H1 (cell line): ENCODE measurements around the gene KLF6. TPM values are rescaled to one million over a fixed set of nuclear protein-coding genes. Genes with fewer than 3 reads are reported as not detected.

Experiments
- CTCF ChIA-PET: fragments of 300-600 bp; sonication (Branson Sonifier 250); formaldehyde crosslinking; loops from one replicate; lab custom pipeline; 2021; ENCODE audit not compliant: partially characterized antibody; lab: Charles Lee
- POLR2A ChIA-PET: fragments of 300-600 bp; sonication (Branson Sonifier 250); formaldehyde crosslinking; loops from one replicate; lab custom pipeline; 2021; ENCODE audit warnings: inconsistent platforms; ENCODE audit not compliant: partially characterized antibody; lab: Charles Lee
- DNase-seq, 2 experiments: peaks; one replicate each; pipeline versions ENCODE4 v3.0.0 to v3.0.0-alpha.2; 2010 to 2022; ENCODE audit warnings: low spot score in 2 of 2, low read depth in 1 of 2, mixed read lengths in 1 of 2
- FAIRE-seq: peaks from 2 replicates; lab custom pipeline; 2011; peaks lifted over from hg19 to GRCh38; lab: Jason Lieb, UNC
- H2AFZ ChIP-seq: 2 replicates; pipeline ENCODE4 v1.8.1; 2012; ENCODE audit warnings: low read length, inconsistent platforms
- H2AK5ac ChIP-seq: 2 replicates; pipeline ENCODE4 v1.6.1; 2013; ENCODE audit warnings: low read depth, low read length
- H2BK120ac ChIP-seq: replicated peaks from 2 replicates; pipeline ENCODE3; 2013; ENCODE audit warnings: low read depth, low read length, inconsistent platforms
- H2BK12ac ChIP-seq: 2 replicates; pipeline ENCODE4 v1.6.1; 2013; ENCODE audit warnings: low read depth, low read length
- H2BK15ac ChIP-seq: 2 replicates; pipeline ENCODE4 v1.6.1; 2013; ENCODE audit warnings: low read length
- H2BK20ac ChIP-seq: 2 replicates; pipeline ENCODE4 v1.6.1; 2013; ENCODE audit warnings: low read length
- H2BK5ac ChIP-seq: 2 replicates; pipeline ENCODE4 v1.6.1; 2013; ENCODE audit warnings: low read depth, low read length
- H3K14ac ChIP-seq: 2 replicates; pipeline ENCODE4 v1.6.1; 2013; ENCODE audit warnings: inconsistent platforms; ENCODE audit not compliant: insufficient read length
- H3K18ac ChIP-seq: 2 replicates; pipeline ENCODE4 v1.6.1; 2013; ENCODE audit warnings: low read length; ENCODE audit errors: extremely low read depth
- H3K23ac ChIP-seq: 2 replicates; pipeline ENCODE4 v1.6.1; 2013; ENCODE audit warnings: inconsistent platforms; ENCODE audit not compliant: insufficient read length
- H3K23me2 ChIP-seq: 2 replicates; pipeline ENCODE4 v1.6.1; 2013; ENCODE audit warnings: low read depth, low read length
- H3K27ac ChIP-seq: 2 replicates; pipeline ENCODE4 v1.6.1; 2011; ENCODE audit warnings: low read depth, low read length, inconsistent platforms
- H3K27me3 ChIP-seq, 4 experiments: replicated peaks in 1 of 4; 1 replicate in 1 of 4; 2 replicates in 3 of 4; pipeline versions ENCODE4 v1.6.1 to v1.8.1; 2011 to 2013; ENCODE audit warnings: low read length in 3 of 4, mild to moderate bottlenecking in 3 of 4, inconsistent platforms in 2 of 4, mixed read lengths in 2 of 4, moderate library complexity in 1 of 4; ENCODE audit not compliant: control insufficient read depth in 3 of 4, insufficient read depth in 3 of 4; ENCODE audit errors: extremely low read depth in 1 of 4
- H3K36me3 ChIP-seq, 4 experiments: 2 replicates each; pipeline versions ENCODE4 v1.6.1 to v1.8.1; 2011 to 2013; ENCODE audit warnings: mild to moderate bottlenecking in 4 of 4, low read length in 3 of 4, moderate library complexity in 2 of 4, control low read depth in 1 of 4, inconsistent platforms in 1 of 4; ENCODE audit not compliant: insufficient read depth in 4 of 4, control insufficient read depth in 2 of 4
- H3K4ac ChIP-seq: replicated peaks from 2 replicates; pipeline ENCODE3; 2013; ENCODE audit warnings: low read length, low read depth, mixed read lengths, inconsistent platforms; ENCODE audit not compliant: insufficient read length
- H3K4me1 ChIP-seq, 4 experiments: replicated peaks in 1 of 4; 1 replicate in 1 of 4; 2 replicates in 3 of 4; pipeline versions ENCODE4 v1.6.1 to v1.8.1; 2011 to 2013; ENCODE audit warnings: low read length in 3 of 4, inconsistent platforms in 2 of 4, mixed read lengths in 1 of 4; ENCODE audit not compliant: insufficient read depth in 4 of 4, control insufficient read depth in 3 of 4
- H3K4me2 ChIP-seq, 2 experiments: 2 replicates each; pipeline versions ENCODE4 v1.6.1 to v1.8.1; 2011 to 2013; ENCODE audit warnings: low read depth in 2 of 2, low read length in 2 of 2, control low read depth in 1 of 2, inconsistent platforms in 1 of 2, mild to moderate bottlenecking in 1 of 2; ENCODE audit not compliant: insufficient read depth in 1 of 2
- H3K4me3 ChIP-seq, 4 experiments: fragments of 200-600, 300-600 bp in 1 of 4; sonication (generic), shearing (Covaris generic), sonication (Bioruptor Twin) in 1 of 4; 2 replicates each; pipeline versions ENCODE4 v1.5.1 to v1.8.1; 2011 to 2016; ENCODE audit warnings: low read length in 4 of 4, low read depth in 3 of 4, control low read depth in 2 of 4, inconsistent platforms in 2 of 4, mild to moderate bottlenecking in 2 of 4, mixed read lengths in 1 of 4, moderate library complexity in 1 of 4; ENCODE audit not compliant: insufficient read depth in 2 of 4; ENCODE audit errors: extremely low read depth in 1 of 4
- H3K56ac ChIP-seq: replicated peaks from 2 replicates; pipeline ENCODE3; 2013; ENCODE audit warnings: low read depth, mild to moderate bottlenecking, mixed read lengths, low read length, inconsistent platforms; ENCODE audit not compliant: insufficient read length
- H3K79me1 ChIP-seq: 2 replicates; pipeline ENCODE4 v1.6.1; 2013; ENCODE audit warnings: low read depth, low read length, control low read depth
- H3K79me2 ChIP-seq, 2 experiments: 2 replicates each; pipeline versions ENCODE4 v1.6.1 to v1.8.1; 2012 to 2013; ENCODE audit warnings: low read length in 2 of 2, mild to moderate bottlenecking in 2 of 2, inconsistent platforms in 1 of 2; ENCODE audit not compliant: insufficient read depth in 2 of 2, control insufficient read depth in 1 of 2
- H3K9ac ChIP-seq, 4 experiments: replicated peaks in 1 of 4; 1 replicate in 1 of 4; 2 replicates in 3 of 4; pipeline versions ENCODE4 v1.6.1 to v1.8.1; 2011 to 2013; ENCODE audit warnings: low read depth in 3 of 4, low read length in 3 of 4, control low read depth in 2 of 4, mild to moderate bottlenecking in 2 of 4, moderate library complexity in 2 of 4, inconsistent platforms in 1 of 4; ENCODE audit errors: extremely low read depth in 1 of 4
- H3K9me3 ChIP-seq, 2 experiments: 2 replicates each; pipeline versions ENCODE4 v1.6.1 to v1.8.1; 2012 to 2013; ENCODE audit warnings: mild to moderate bottlenecking in 2 of 2, moderate library complexity in 2 of 2, control low read depth in 1 of 2, inconsistent platforms in 1 of 2, low read depth in 1 of 2, low read length in 1 of 2, mixed read lengths in 1 of 2; ENCODE audit not compliant: insufficient read depth in 2 of 2
- H4K20me1 ChIP-seq, 2 experiments: replicated peaks in 1 of 2; 2 replicates each; pipeline versions ENCODE3 to v1.8.1; 2011 to 2013; ENCODE audit warnings: inconsistent platforms in 2 of 2, low read length in 2 of 2, mild to moderate bottlenecking in 1 of 2; ENCODE audit not compliant: insufficient read depth in 2 of 2, control insufficient read depth in 1 of 2
- H4K5ac ChIP-seq: 2 replicates; pipeline ENCODE4 v1.6.1; 2013; ENCODE audit warnings: low read length, low read depth, mixed read lengths, inconsistent platforms; ENCODE audit not compliant: insufficient read length
- H4K8ac ChIP-seq: 2 replicates; pipeline ENCODE4 v1.8.0; 2013; ENCODE audit warnings: mild to moderate bottlenecking, moderate library complexity, low read length, inconsistent platforms; ENCODE audit not compliant: insufficient read depth; ENCODE audit errors: extremely low read depth
- H4K91ac ChIP-seq: replicated peaks from 2 replicates; pipeline ENCODE3; 2013; ENCODE audit warnings: low read length, mixed read lengths, inconsistent platforms; ENCODE audit not compliant: insufficient read length
- CEBPB ChIP-seq: IDR thresholded peaks from 2 replicates; pipeline ENCODE4 v1.6.1; 2012; ENCODE audit warnings: low read depth, low read length
- EP300 ChIP-seq, 2 experiments: IDR thresholded peaks; 1 replicate in 1 of 2; 2 replicates in 1 of 2; pipeline ENCODE4 v1.6.1; 2011 to 2012; ENCODE audit warnings: low read depth in 2 of 2, low read length in 2 of 2, mild to moderate bottlenecking in 2 of 2, borderline replicate concordance in 1 of 2, inconsistent platforms in 1 of 2, moderate library complexity in 1 of 2
- GABPA ChIP-seq: IDR thresholded peaks from 2 replicates; pipeline ENCODE4 v1.6.1; 2011; ENCODE audit warnings: mild to moderate bottlenecking, low read length, moderate library complexity, borderline replicate concordance; ENCODE audit not compliant: insufficient read depth
- GTF2F1 ChIP-seq: IDR thresholded peaks from 2 replicates; pipeline ENCODE4 v1.6.1; 2012; ENCODE audit warnings: low read depth, low read length, improper control_type of control experiment, borderline replicate concordance
- NANOG ChIP-seq: IDR thresholded peaks from 2 replicates; pipeline ENCODE4 v1.6.1; 2011; ENCODE audit warnings: low read length, low read depth, mild to moderate bottlenecking, inconsistent platforms; ENCODE audit not compliant: insufficient read depth, poor library complexity, severe bottlenecking
- POLR2A ChIP-seq, 2 experiments: IDR thresholded peaks; 1 replicate in 1 of 2; 2 replicates in 1 of 2; pipeline ENCODE4 v1.6.1; 2011; ENCODE audit warnings: low read depth in 2 of 2, low read length in 2 of 2, mild to moderate bottlenecking in 2 of 2; ENCODE audit errors: control extremely low read depth in 1 of 2
- SIX5 ChIP-seq: IDR thresholded peaks from 2 replicates; pipeline ENCODE4 v1.6.1; 2011; ENCODE audit warnings: mild to moderate bottlenecking, low read depth, low read length
- SP1 ChIP-seq: IDR thresholded peaks from 2 replicates; pipeline ENCODE4 v1.6.1; 2011; ENCODE audit warnings: low read depth, low read length
- SP2 ChIP-seq: IDR thresholded peaks from 2 replicates; pipeline ENCODE4 v1.6.1; 2012; ENCODE audit warnings: mild to moderate bottlenecking, low read length, inconsistent platforms
- WGBS, 2 experiments: shearing (Covaris generic) in 1 of 2; methylation state at CpG; one replicate each; pipeline versions ENCODE4 v1.1.6 to v1.1.7; 2013 to 2015; ENCODE audit warnings: low lambda C conversion rate in 2 of 2, mixed read lengths in 2 of 2, inconsistent platforms in 1 of 2, low coverage in 1 of 2, missing lambda C conversion rate in 1 of 2; ENCODE audit not compliant: insufficient replicate concordance in 2 of 2, insufficient coverage in 1 of 2, insufficient read length in 1 of 2; ENCODE audit errors: extremely low coverage in 1 of 2, missing lambda C conversion rate in 1 of 2; 5-methylcytosine and 5-hydroxymethylcytosine counted together
- polyA plus RNA-seq, 7 experiments: library from polyadenylated mRNA; depleted of rRNA in 3 of 7; stranded (reverse) in 5 of 7; unstranded in 2 of 7; fragments of >200 nt in 5 of 7; fragments of 200-250 nt in 2 of 7; gene quantifications; 1 replicate in 5 of 7; 2 replicates in 1 of 7; 4 replicates in 1 of 7; pipeline versions ENCODE4 v1.2.1 to v1.2.3, GENCODE V29; 2011 to 2013; ENCODE audit warnings: missing spikeins in 2 of 7, mixed read lengths in 2 of 7
- total RNA-seq: library from RNA; stranded (reverse); fragmentation: NEBNext Ultra II Directional; extraction: Animal tissue kit (Norgen Biotek cat#: 25700); gene quantifications from 2 replicates; pipeline ENCODE4 v1.2.1, GENCODE V29; 2021
- TF ChIP-seq, protein P1 (sequence below), 3 experiments: IDR thresholded peaks; 1 replicate in 2 of 3; 2 replicates in 1 of 3; pipeline versions ENCODE4 v1.5.1 to v1.6.1; 2011; ENCODE audit warnings: low read length in 3 of 3, mild to moderate bottlenecking in 3 of 3, inconsistent platforms in 2 of 3, low read depth in 1 of 3, moderate library complexity in 1 of 3; ENCODE audit not compliant: insufficient read depth in 1 of 3; ENCODE audit errors: control extremely low read depth in 1 of 3

The KLF6 gene
- total and polyA plus RNA-seq, 2 of the 8 experiments (the other 6 are each of a cell fraction or from before 2014, with no cell fraction given) = 5.7 to 19.5 TPM

DNA sequence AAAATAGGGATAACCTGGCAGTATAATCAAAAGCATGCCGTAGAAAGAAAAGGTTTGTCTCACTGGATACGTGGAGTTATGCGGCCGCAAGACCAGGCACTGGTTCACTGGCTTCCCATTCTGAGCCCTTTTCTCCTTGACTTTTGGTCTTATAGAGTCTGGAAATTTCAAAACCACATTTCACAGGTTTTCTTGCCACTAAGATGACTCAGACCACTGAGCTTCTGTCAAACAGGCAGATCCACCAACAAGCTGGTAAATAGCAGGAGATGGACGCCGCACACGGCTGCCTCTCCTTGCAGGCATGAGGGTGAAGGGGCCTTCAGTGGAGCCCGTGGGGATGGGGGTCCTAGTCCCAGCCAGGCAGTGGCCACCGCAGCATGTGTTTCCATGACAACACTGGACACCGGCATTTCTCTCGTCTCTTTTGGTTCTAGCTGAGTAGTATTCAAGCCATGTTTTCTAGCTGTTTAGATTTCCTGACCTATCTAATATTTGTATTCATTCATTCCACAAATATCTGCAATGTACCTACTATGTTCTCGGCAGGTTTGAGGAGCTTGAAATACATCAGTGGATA is 55.5 kb downstream of the KLF6 start:
- H3K4me2 ChIP-seq = no peak overlapping the region
- TF ChIP-seq POLR2A (IDR thresholded peaks at IDR 0.05; ENCODE audit: control extremely low read depth in 1 of 2, low read depth in 2 of 2, low read length in 2 of 2) = no peak
- TF ChIP-seq GABPA = no peak
- TF ChIP-seq SIX5 = no peak
- TF ChIP-seq EP300 (IDR thresholded peaks at IDR 0.05; ENCODE audit: borderline replicate concordance in 1 of 2, low read depth in 2 of 2, low read length in 2 of 2) = no peak
- TF ChIP-seq SP1 = no peak
- TF ChIP-seq CEBPB = no peak
- no peak for TF ChIP-seq GTF2F1
- TF ChIP-seq, protein P1, sequence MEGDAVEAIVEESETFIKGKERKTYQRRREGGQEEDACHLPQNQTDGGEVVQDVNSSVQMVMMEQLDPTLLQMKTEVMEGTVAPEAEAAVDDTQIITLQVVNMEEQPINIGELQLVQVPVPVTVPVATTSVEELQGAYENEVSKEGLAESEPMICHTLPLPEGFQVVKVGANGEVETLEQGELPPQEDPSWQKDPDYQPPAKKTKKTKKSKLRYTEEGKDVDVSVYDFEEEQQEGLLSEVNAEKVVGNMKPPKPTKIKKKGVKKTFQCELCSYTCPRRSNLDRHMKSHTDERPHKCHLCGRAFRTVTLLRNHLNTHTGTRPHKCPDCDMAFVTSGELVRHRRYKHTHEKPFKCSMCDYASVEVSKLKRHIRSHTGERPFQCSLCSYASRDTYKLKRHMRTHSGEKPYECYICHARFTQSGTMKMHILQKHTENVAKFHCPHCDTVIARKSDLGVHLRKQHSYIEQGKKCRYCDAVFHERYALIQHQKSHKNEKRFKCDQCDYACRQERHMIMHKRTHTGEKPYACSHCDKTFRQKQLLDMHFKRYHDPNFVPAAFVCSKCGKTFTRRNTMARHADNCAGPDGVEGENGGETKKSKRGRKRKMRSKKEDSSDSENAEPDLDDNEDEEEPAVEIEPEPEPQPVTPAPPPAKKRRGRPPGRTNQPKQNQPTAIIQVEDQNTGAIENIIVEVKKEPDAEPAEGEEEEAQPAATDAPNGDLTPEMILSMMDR (IDR thresholded peaks at IDR 0.05; ENCODE audit: control extremely low read depth in 1 of 3, insufficient read depth in 1 of 3, low read depth in 1 of 3, low read length in 3 of 3) = no peak
- TF ChIP-seq SP2 = no peak
- no peak for TF ChIP-seq NANOG

More for the DNA sequence above, 55.5 kb downstream of the KLF6 start:
- ChIA-PET POLR2A (no interaction called here), CTCF (interaction anchor here (1.3 to 1.4 kb wide), 2 partner anchors 38 to 154 kb away, joined by 3 read pairs; no protein-coding TSS in a partner anchor)
- FAIRE-seq = no peak
- Histone ChIP-seq H3K9me3 (0 out of 4 replicates have a peak, but pooled peaks cover 0 to 3% of the 10 kb centered on the region in 2 experiments), H3K4ac (no peak overlapping the region), H3K23me2 (no peaks in the 10 kb centered on the region), H3K79me1 (no peaks in the 10 kb centered on the region), H3K23ac (no peak overlapping the region), H3K27ac (no peak overlapping the region), H3K9ac (no peak overlapping the region), H4K91ac (no peak overlapping the region), H2BK5ac (no peak overlapping the region), H4K20me1 (no peaks in the 10 kb centered on the region), H2BK12ac (no peak overlapping the region), H3K56ac (no peak overlapping the region), H3K14ac (no peak overlapping the region), H3K36me3 (no peaks in the 10 kb centered on the region), H2AFZ (no peak overlapping the region), H3K79me2 (no peaks in the 10 kb centered on the region), H2BK120ac (no peak overlapping the region), H2BK15ac (no peak overlapping the region), H2BK20ac (no peak overlapping the region), H2AK5ac (no peak overlapping the region), H3K4me3 (no peak overlapping the region), H3K18ac (no peak overlapping the region; the same call in 1 of the 2 replicates), H3K4me1 (no peaks in the 10 kb centered on the region), H3K27me3 (no peaks in the 10 kb centered on the region), H4K8ac (no peak overlapping the region), H4K5ac (no peak overlapping the region)
- WGBS, 2 experiments = 98% methylated on average over 11 of the region's 12 CpGs; no CpG with 5 or more reads in 1 of the 2 experiments
- DNase-seq = no peak
